Stimulated activated CD8-positive, alpha-beta memory T cell treated with anti-CD3 and anti-CD28 coated beads, Interleukin-12 subunit alpha, Interleukin-12 subunit beta, amount 100 ng/mL, for 4 hours (primary cell): ENCODE measurements around the gene WNT10A.
A peak's percentile ranks its signal among the peaks of the same experiment; 100 is the strongest.
"Not testable (repeated sequence)": the region's sequence is repeated elsewhere in the genome, so short reads cannot be mapped to it uniquely, and the experiment has no call there.

Experiments used
- DNase-seq: peaks from one replicate; pipeline ENCODE4 v3.0.0-alpha.2; 2020; ENCODE audit warnings: low read depth

WNT10A gene

DNA sequence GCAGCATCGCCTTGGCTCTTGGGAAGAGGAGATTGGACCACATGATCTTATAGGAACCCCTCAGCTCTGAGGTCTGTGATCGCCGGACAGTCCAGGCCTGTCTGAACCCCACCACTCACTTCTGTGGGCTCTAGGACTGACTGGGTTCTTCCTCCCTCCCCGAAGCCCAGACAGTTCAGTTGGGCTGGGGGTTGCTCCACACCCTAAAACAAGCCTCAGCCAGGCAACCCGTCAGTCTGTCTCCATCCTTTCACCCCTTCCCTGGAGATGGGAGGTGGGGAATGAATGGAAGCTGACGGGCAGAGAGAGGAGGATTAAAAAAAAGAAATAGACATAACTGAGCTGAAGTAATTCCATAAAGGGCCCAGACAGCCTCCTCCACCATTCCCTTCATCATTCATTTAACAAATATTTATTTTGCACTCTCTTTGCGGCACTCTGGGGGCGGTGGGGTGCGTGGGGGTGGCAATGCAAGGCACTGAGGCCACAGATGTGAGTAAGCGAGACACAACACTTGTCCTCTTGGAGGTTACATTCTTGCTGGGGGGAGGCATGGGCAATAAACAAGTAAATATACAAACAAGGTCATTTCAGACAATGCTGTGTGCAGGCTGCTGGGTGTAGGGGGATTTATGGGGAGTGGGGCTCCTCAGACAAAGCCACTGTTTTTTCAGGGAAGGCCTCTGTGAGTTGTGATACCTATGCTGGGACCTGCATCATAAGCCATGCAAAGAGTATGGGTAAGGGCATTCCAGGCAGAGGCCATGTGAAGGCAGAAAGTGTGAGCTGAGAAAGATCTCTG is 12.9 kb downstream of the WNT10A start:
- DNase-seq = no peak

GRCh38 chr2:218894151-218894879 is 13.7 kb downstream of the WNT10A start:
- no peak for DNase-seq

- no peak for DNase-seq
These were observed 14.2 kb downstream of the WNT10A start for GRCh38 chr2:218894880-218895157.

- DNase-seq = no peak
These were observed 14.7 kb downstream of the WNT10A start for GRCh38 chr2:218895326-218895725.

- DNase-seq = no peak
These were observed 15.3 kb downstream of the WNT10A start for GRCh38 chr2:218895759-218896500.

DNA sequence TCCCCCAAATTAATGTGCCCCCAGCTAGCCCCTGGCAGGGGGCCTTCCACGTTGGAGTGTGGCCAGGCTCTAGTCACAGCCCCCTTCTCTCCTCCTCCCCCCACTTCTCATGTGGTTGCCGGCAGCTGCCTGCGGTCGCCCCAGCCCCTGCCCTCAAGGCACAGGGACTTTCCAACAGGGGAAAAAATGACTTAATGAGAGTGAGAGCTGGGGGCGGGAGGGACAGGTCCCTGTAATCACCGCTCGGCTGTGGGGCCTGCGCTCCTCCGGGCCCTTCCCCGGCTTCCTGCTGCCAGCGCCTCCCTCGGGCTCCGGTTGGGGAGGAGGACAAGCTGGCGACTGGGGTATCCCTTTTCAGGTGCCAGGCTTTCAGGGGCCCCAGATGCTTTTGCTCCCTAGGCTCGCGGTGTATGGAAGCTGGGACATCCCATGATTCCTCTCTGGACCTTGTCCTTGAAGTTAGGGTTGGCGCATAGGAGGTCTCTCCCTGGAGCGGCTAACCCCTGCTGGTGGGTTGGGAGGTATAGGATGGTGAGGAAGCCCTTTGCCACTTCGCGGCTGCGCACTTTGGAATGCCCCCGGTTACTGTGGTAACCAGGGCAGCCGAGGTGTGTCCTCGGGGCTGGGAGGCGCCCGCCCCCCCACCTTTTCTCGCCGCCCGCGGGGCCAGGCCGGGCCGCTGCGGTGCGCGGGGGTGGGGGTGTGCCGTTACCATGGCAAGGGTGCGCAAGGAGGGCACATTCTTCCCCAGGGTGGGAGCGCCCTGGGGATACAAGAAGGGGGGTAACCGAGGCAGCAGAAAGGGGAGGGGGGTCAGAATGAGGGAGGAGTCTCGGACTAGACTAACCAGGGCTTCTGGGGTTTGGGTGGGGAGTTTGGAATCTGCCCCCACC is 16.1 kb downstream of the WNT10A start:
- peak; percentile 78 for DNase-seq

GRCh38 chr2:218897394-218898108 is 16.9 kb downstream of the WNT10A start:
- DNase-seq = no peak

- DNase-seq = peak; percentile 67
These were observed 17.6 kb downstream of the WNT10A start for GRCh38 chr2:218898109-218898878.

DNA sequence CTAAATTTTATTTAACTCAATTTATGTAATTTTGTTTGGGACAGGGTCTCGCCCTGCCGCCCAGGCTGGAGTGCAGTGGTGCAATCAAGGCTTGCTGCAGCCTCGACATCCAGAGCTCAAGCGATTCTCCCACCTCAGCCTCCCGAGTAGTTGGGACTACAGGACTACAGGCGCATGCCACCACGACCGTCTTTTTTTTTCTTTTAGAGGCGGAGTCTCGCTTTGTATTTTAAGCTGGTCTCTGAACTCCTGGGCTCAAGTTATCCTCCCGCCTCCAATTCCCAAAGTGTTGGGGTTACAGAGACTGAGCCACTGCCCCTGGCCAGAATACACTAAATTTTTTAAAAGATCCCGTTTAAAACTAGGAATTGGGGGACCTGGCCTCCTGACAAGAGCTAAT is 18.5 kb downstream of the WNT10A start:
- no peak for DNase-seq

- no peak for DNase-seq
These were observed 21.8 kb downstream of the WNT10A start for GRCh38 chr2:218902427-218902826.

DNA sequence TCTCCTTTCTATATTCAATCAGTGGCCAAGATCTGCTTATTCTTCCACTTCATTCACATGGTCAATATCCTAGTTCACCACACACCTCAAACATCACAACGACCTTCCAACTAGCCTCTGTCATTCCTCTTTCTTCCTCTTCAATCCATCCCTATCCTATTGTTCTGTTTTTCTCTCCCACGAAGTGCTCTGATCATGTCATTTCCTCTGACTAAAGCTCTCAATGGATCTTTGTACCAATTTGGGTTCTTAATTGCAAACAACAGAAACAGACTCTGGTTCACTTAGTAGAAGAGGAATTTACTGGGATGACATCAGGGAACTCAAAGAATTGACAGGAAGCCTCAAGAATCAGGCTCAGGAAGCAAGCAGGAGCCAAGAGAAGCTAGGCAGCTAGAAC is 23.5 kb downstream of the WNT10A start:
- DNase-seq = no peak

DNA sequence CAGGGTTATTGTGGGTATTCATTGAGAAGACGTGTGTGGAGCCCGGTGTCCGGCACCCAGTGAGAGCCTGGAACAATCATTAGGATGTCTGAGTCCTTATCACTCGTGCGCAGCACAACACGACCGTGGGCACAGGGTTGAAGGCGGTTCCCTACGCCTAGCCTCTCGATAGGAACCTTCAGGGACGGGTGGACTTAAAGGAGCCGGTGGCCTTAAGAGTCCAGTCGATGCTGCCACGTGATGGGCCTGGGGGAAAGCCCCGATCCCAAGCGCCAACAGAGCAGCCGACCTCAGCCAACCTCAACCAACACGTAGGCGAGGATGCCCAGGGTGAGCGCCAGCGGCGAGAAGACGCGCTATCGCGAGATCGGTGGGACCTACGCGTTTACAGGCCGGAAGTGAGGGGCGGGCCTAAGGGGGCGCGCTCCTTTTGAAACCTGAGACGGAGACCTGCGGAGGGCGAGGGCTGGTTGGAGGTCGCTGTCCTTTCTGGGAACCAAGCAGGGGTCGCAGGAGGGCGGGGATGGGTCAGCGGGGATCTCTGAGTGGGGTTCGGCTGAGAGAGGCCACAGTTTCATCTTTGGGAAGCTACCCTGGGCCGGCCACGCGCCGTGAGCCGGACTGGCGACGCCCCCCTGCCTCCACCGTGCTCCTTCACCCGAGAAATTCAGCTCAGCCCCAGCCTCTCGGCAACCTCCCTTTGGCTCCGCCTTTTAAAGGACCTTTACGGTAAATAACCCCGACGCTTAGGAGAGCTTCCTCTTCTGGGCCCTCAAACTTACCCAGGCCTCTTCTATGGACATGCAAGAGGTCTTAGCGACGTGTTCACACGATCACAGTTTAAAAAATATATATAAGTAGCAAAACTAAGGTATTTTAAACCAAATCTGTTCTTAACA is 28.3 kb downstream of the WNT10A start:
- DNase-seq = peak; percentile 74

GRCh38 chr2:218910741-218911140 is 30.1 kb downstream of the WNT10A start:
- no peak for DNase-seq

GRCh38 chr2:218920504-218920903 is 39.9 kb downstream of the WNT10A start:
- no peak for DNase-seq

- no peak for DNase-seq
These were observed 44.1 kb downstream of the WNT10A start for GRCh38 chr2:218924757-218925156.

DNA sequence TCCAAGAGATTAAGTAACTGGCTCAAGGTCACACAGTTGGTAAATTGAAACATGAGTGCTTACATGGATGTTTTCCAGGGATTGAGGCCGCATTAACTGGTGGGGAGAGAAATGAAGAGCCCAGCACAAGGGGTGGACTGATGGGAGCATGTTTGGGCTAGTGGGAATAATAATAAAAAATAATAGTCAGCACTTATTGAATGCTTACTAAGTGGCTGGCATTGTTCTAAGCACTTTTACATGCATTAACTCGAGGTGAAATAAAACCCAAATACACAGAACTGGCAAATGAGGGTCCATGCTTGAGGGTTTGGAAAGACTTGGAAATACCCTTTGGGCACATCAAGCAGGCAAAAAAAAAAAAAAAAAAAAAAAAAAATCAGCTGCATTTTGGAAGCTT is 44.8 kb downstream of the WNT10A start:
- DNase-seq = no peak

- DNase-seq = no peak
These were observed 46.8 kb downstream of the WNT10A start for GRCh38 chr2:218927422-218927821.

GRCh38 chr2:218927876-218928275 is 47.2 kb downstream of the WNT10A start:
- DNase-seq = no peak

- DNase-seq = not testable (repeated sequence)
These were observed 49.8 kb downstream of the WNT10A start for GRCh38 chr2:218930488-218930887.
